Neural cell (in vitro differentiated cells): ENCODE results near the gene NSF.

ENCODE experiments used
- CTCF ChIP-seq: fragments of 450-650 bp; IDR thresholded peaks from 2 replicates; pipeline ENCODE4 v1.5.1; 2014; ENCODE audit warnings: antibody characterized with exemption, mild to moderate bottlenecking, moderate library complexity; ENCODE audit not compliant: poor library complexity, severe bottlenecking
- EP300 ChIP-seq: fragments of 450-650 bp; conservative IDR thresholded peaks from 2 replicates; pipeline ENCODE4 v1.6.1; 2014; ENCODE audit warnings: antibody characterized with exemption, mild to moderate bottlenecking, moderate library complexity; ENCODE audit not compliant: poor library complexity, severe bottlenecking
- EZH2 ChIP-seq: fragments of 200-600, 300-800 bp; shearing (Covaris generic), sonication (generic); IDR thresholded peaks from 2 replicates; pipeline ENCODE4 v1.6.1; 2014; ENCODE audit warnings: antibody characterized with exemption, low read length, borderline replicate concordance, mild to moderate bottlenecking; ENCODE audit not compliant: insufficient read depth, poor library complexity, severe bottlenecking
- MXI1 ChIP-seq: fragments of 450-650 bp; conservative IDR thresholded peaks from 2 replicates; pipeline ENCODE4 v1.6.1; 2014; ENCODE audit warnings: antibody characterized with exemption, mild to moderate bottlenecking; ENCODE audit not compliant: poor library complexity, severe bottlenecking
- POLR2AphosphoS5 ChIP-seq: IDR thresholded peaks from 2 replicates; pipeline ENCODE4 v1.6.1; 2012
- RAD21 ChIP-seq: fragments of 450-650 bp; conservative IDR thresholded peaks from 2 replicates; pipeline ENCODE4 v1.6.1; 2014; ENCODE audit warnings: antibody characterized with exemption, mild to moderate bottlenecking, moderate library complexity

- no peak for TF ChIP-seq MXI1
- no peak for TF ChIP-seq EZH2
- no peak for TF ChIP-seq RAD21
- TF ChIP-seq CTCF = no peak
- no peak for TF ChIP-seq EP300
- no peak for TF ChIP-seq POLR2AphosphoS5
Observed at GRCh38 chr17:46770439-46770817, 180.0 kb downstream of the NSF start.
